SU-DHL-6 (cell line): ENCODE measurements around the gene STT3B.

Experiments used
- CTCF ChIP-seq: fragments of 200-600 bp; sonication (generic); IDR thresholded peaks from one replicate; pipeline ENCODE4 v1.5.1; 2017; ENCODE audit warnings: antibody characterized with exemption, mild to moderate bottlenecking, low read length, moderate library complexity; ENCODE audit not compliant: insufficient read depth, poor library complexity, severe bottlenecking
- EZH2phosphoT487 ChIP-seq: fragments of 200-600 bp; sonication (generic), shearing (Covaris generic); conservative IDR thresholded peaks from 2 replicates; pipeline ENCODE4 v1.6.1; 2018; ENCODE audit warnings: mild to moderate bottlenecking, antibody characterized with exemption, low read length, moderate library complexity, mixed read lengths

GRCh38 chr3:31505371-31506048 is 27.2 kb upstream of the STT3B start:
- TF ChIP-seq CTCF (no peak), EZH2phosphoT487 (no peak)
